ENCODE results near the gene ARHGAP42.
A peak's percentile ranks its signal among the peaks of the same experiment; 100 is the strongest.

The ARHGAP42 gene

GRCh38 chr11:100876815-100877520 lies 189.9 kb downstream of the ARHGAP42 start:
- DNase-seq (ENCODE audit: low spot score), result peak; percentile 4
- POLR2A ChIA-PET (ENCODE audit: low non-redundant PET), result no interaction called here
- no peak for TF ChIP-seq CTCF (conservative IDR thresholded peaks at IDR 0.05; ENCODE audit: low read depth)
- CTCF ChIA-PET, result interaction anchor here (0.5 to 0.7 kb wide), 2 partner anchors 200 to 300 kb away, joined by 3 to 4 read pairs; no protein-coding TSS in a partner anchor
- H3K27ac ChIP-seq, result no peak overlapping the region

- no peak for TF ChIP-seq CTCF (conservative IDR thresholded peaks at IDR 0.05; ENCODE audit: low read depth)
- ChIA-PET POLR2A (ENCODE audit: low non-redundant PET) (no interaction called here), CTCF (interaction anchor here (0.7 kb wide), 1 partner anchor 198 kb away, joined by 4 read pairs; no protein-coding TSS in a partner anchor)
- no peak overlapping the region for H3K27ac ChIP-seq
- DNase-seq (ENCODE audit: low spot score), result no peak
Observed at GRCh38 chr11:100878474-100878873, 191.4 kb downstream of the ARHGAP42 start.

GRCh38 chr11:100882957-100883356 lies 195.9 kb downstream of the ARHGAP42 start:
- no peak overlapping the region for H3K27ac ChIP-seq

GRCh38 chr11:100883830-100884229 lies 196.7 kb downstream of the ARHGAP42 start:
- CTCF ChIA-PET, result no interaction called here
- POLR2A ChIA-PET (ENCODE audit: low non-redundant PET), result no interaction called here
- no peak overlapping the region for H3K27ac ChIP-seq
- TF ChIP-seq CTCF (conservative IDR thresholded peaks at IDR 0.05; ENCODE audit: low read depth), result no peak
- no peak for DNase-seq (ENCODE audit: low spot score)

More at GRCh38 chr11:100882957-100883356, 195.9 kb downstream of the ARHGAP42 start:
- DNase-seq (ENCODE audit: low spot score), result no peak
- TF ChIP-seq CTCF (conservative IDR thresholded peaks at IDR 0.05; ENCODE audit: low read depth), result no peak
- ChIA-PET POLR2A (ENCODE audit: low non-redundant PET) (no interaction called here), CTCF (no interaction called here)

GRCh38 chr11:100887659-100888058 lies 200.6 kb downstream of the ARHGAP42 start:
- no peak overlapping the region for H3K27ac ChIP-seq
- ChIA-PET CTCF (no interaction called here), POLR2A (ENCODE audit: low non-redundant PET) (no interaction called here)
- TF ChIP-seq CTCF (conservative IDR thresholded peaks at IDR 0.05; ENCODE audit: low read depth), result no peak
- no peak for DNase-seq (ENCODE audit: low spot score)

- no peak for TF ChIP-seq CTCF (conservative IDR thresholded peaks at IDR 0.05; ENCODE audit: low read depth)
- H3K27ac ChIP-seq, result no peak overlapping the region
- POLR2A ChIA-PET (ENCODE audit: low non-redundant PET), result no interaction called here
- CTCF ChIA-PET, result no interaction called here
- no peak for DNase-seq (ENCODE audit: low spot score)
Observed at GRCh38 chr11:100888836-100889235, 201.7 kb downstream of the ARHGAP42 start.
